Neural cell (in vitro differentiated cells): ENCODE measurements around the gene FAM20C. TPM values are rescaled to one million over a fixed set of nuclear protein-coding genes. Genes with fewer than 3 reads are reported as not detected.

Source experiments
- H2AFZ ChIP-seq: fragments of 200-600, 300-800 bp; sonication (generic), shearing (Covaris generic); 2 replicates; pipeline ENCODE4 v1.6.0; 2014; ENCODE audit warnings: low read depth, mild to moderate bottlenecking, antibody characterized with exemption, low read length, moderate library complexity
- H3F3A ChIP-seq: fragments of 200-600 bp; shearing (Covaris generic); 2 replicates; pipeline ENCODE4 v1.6.1; 2016; ENCODE audit warnings: mild to moderate bottlenecking, moderate library complexity, mixed read lengths, antibody characterized with exemption, low read length; ENCODE audit not compliant: insufficient read depth, poor library complexity, severe bottlenecking
- H3K27ac ChIP-seq: fragments of 200-600, 300-800 bp; sonication (generic), shearing (Covaris generic); 2 replicates; pipeline ENCODE4 v1.5.1; 2014; ENCODE audit warnings: mild to moderate bottlenecking, low read length, moderate library complexity
- H3K27me3 ChIP-seq: fragments of 300-800, 200-600 bp; sonication (generic), shearing (Covaris generic); 2 replicates; pipeline ENCODE4 v1.6.0; 2014; ENCODE audit warnings: mild to moderate bottlenecking, low read depth, low read length, moderate library complexity; ENCODE audit not compliant: insufficient read depth
- H3K36me3 ChIP-seq: fragments of 300-800, 200-600 bp; sonication (generic), shearing (Covaris generic); 2 replicates; pipeline ENCODE4 v1.5.1; 2014; ENCODE audit warnings: mild to moderate bottlenecking, antibody characterized with exemption, low read length, moderate library complexity; ENCODE audit not compliant: insufficient read depth
- H3K4me2 ChIP-seq: fragments of 300-800, 200-600 bp; sonication (generic), shearing (Covaris generic); 2 replicates; pipeline ENCODE4 v1.6.0; 2014; ENCODE audit warnings: mild to moderate bottlenecking, low read length
- H3K4me3 ChIP-seq: fragments of 300-800, 200-600 bp; sonication (generic), shearing (Covaris generic); 2 replicates; pipeline ENCODE4 v1.5.1; 2014; ENCODE audit warnings: mild to moderate bottlenecking, low read length, moderate library complexity
- H3K79me2 ChIP-seq: fragments of 200-600 bp; shearing (Covaris generic); replicated peaks from 2 replicates; pipeline ENCODE4 v1.6.0; 2014; ENCODE audit warnings: mild to moderate bottlenecking, low read length, moderate library complexity; ENCODE audit not compliant: insufficient read depth
- H3K9ac ChIP-seq: fragments of 300-800, 200-600 bp; sonication (generic), shearing (Covaris generic); 2 replicates; pipeline ENCODE4 v1.6.1; 2016; ENCODE audit warnings: mild to moderate bottlenecking, low read length, mixed read lengths
- H3K9me2 ChIP-seq: fragments of 200-600 bp; shearing (Covaris generic); 2 replicates; pipeline ENCODE4 v1.6.1; 2016; ENCODE audit warnings: mild to moderate bottlenecking, low read length, mixed read lengths; ENCODE audit not compliant: insufficient read depth
- H3K9me3 ChIP-seq: fragments of 200-600, 300-800 bp; sonication (generic), shearing (Covaris generic); 2 replicates; pipeline ENCODE4 v1.6.1; 2016; ENCODE audit warnings: mild to moderate bottlenecking, mixed run types, low read length, moderate library complexity, mixed read lengths
- H4K20me1 ChIP-seq: fragments of 200-600 bp; shearing (Covaris generic); 2 replicates; pipeline ENCODE4 v1.6.1; 2016; ENCODE audit warnings: mild to moderate bottlenecking, mixed run types; ENCODE audit not compliant: insufficient read depth
- CTCF ChIP-seq: fragments of 450-650 bp; IDR thresholded peaks from 2 replicates; pipeline ENCODE4 v1.5.1; 2014; ENCODE audit warnings: antibody characterized with exemption, mild to moderate bottlenecking, moderate library complexity; ENCODE audit not compliant: poor library complexity, severe bottlenecking
- EP300 ChIP-seq: fragments of 450-650 bp; conservative IDR thresholded peaks from 2 replicates; pipeline ENCODE4 v1.6.1; 2014; ENCODE audit warnings: antibody characterized with exemption, mild to moderate bottlenecking, moderate library complexity; ENCODE audit not compliant: poor library complexity, severe bottlenecking
- EZH2 ChIP-seq: fragments of 200-600, 300-800 bp; shearing (Covaris generic), sonication (generic); IDR thresholded peaks from 2 replicates; pipeline ENCODE4 v1.6.1; 2014; ENCODE audit warnings: antibody characterized with exemption, low read length, borderline replicate concordance, mild to moderate bottlenecking; ENCODE audit not compliant: insufficient read depth, poor library complexity, severe bottlenecking
- MXI1 ChIP-seq: fragments of 450-650 bp; conservative IDR thresholded peaks from 2 replicates; pipeline ENCODE4 v1.6.1; 2014; ENCODE audit warnings: antibody characterized with exemption, mild to moderate bottlenecking; ENCODE audit not compliant: poor library complexity, severe bottlenecking
- POLR2AphosphoS5 ChIP-seq: IDR thresholded peaks from 2 replicates; pipeline ENCODE4 v1.6.1; 2012
- RAD21 ChIP-seq: fragments of 450-650 bp; conservative IDR thresholded peaks from 2 replicates; pipeline ENCODE4 v1.6.1; 2014; ENCODE audit warnings: antibody characterized with exemption, mild to moderate bottlenecking, moderate library complexity
- REST ChIP-seq: IDR thresholded peaks from 2 replicates; pipeline ENCODE4 v1.6.1; 2012; ENCODE audit warnings: borderline replicate concordance
- SMC3 ChIP-seq: fragments of 450-650 bp; conservative IDR thresholded peaks from 2 replicates; pipeline ENCODE4 v1.6.1; 2014; ENCODE audit warnings: antibody characterized with exemption, mild to moderate bottlenecking, moderate library complexity; ENCODE audit not compliant: poor library complexity
- TAF1 ChIP-seq: IDR thresholded peaks from 2 replicates; pipeline ENCODE4 v1.6.1; 2012; ENCODE audit warnings: low read depth
- polyA plus RNA-seq: library from polyadenylated mRNA; depleted of rRNA; stranded (reverse); fragments of >200 nt; gene quantifications from 2 replicates; pipeline ENCODE4 v1.2.3, GENCODE V29; 2014

The FAM20C gene
- polyA plus RNA-seq, 1 donor from 2014 or later = 22.7 TPM

- Histone ChIP-seq H3K36me3 (peaks cover 6% of the 10 kb centered on the region), H3K9me2 (no peaks in the 10 kb centered on the region), H3K79me2 (no peaks in the 10 kb centered on the region), H3K4me2 (no peak overlapping the region), H4K20me1 (no peaks in the 10 kb centered on the region), H3K27me3 (no peaks in the 10 kb centered on the region), H3K9me3 (no peaks in the 10 kb centered on the region), H3K4me3 (no peak overlapping the region), H3F3A (no peaks in the 10 kb centered on the region), H2AFZ (no peak overlapping the region), H3K27ac (no peak overlapping the region), H3K9ac (no peak overlapping the region)
- TF ChIP-seq RAD21 (no peak), CTCF (no peak), TAF1 (no peak), POLR2AphosphoS5 (no peak), SMC3 (no peak), EP300 (no peak)
Observed at GRCh38 chr7:255038-255435, 62.7 kb downstream of the FAM20C start.

- no peaks in the 10 kb centered on the region for H4K20me1 ChIP-seq
- H3K79me2 ChIP-seq = no peaks in the 10 kb centered on the region
- peaks cover 6% of the 10 kb centered on the region for H3K36me3 ChIP-seq
- H3K9ac ChIP-seq = no peak overlapping the region
- no peaks in the 10 kb centered on the region for H3K9me3 ChIP-seq
- H3K9me2 ChIP-seq = no peaks in the 10 kb centered on the region
- no peak overlapping the region for H3K27ac ChIP-seq
- H3K4me3 ChIP-seq = no peak overlapping the region
- no peak overlapping the region for H2AFZ ChIP-seq
- H3K4me2 ChIP-seq = no peak overlapping the region
- H3K27me3 ChIP-seq = no peaks in the 10 kb centered on the region
- TF ChIP-seq SMC3 (no peak), EZH2 (no peak), RAD21 (no peak), CTCF (no peak)
- H3F3A ChIP-seq = no peaks in the 10 kb centered on the region
Observed at GRCh38 chr7:255721-256361, 63.5 kb downstream of the FAM20C start.

- Histone ChIP-seq H2AFZ (no peak overlapping the region), H4K20me1 (no peaks in the 10 kb centered on the region), H3K79me2 (no peaks in the 10 kb centered on the region), H3K9ac (no peak overlapping the region), H3K9me2 (no peaks in the 10 kb centered on the region), H3K9me3 (no peaks in the 10 kb centered on the region), H3K27ac (no peak overlapping the region), H3K36me3 (peaks cover 8% of the 10 kb centered on the region), H3K27me3 (no peaks in the 10 kb centered on the region), H3K4me3 (no peak overlapping the region), H3F3A (no peaks in the 10 kb centered on the region), H3K4me2 (no peak overlapping the region)
- TF ChIP-seq SMC3 = no peak
- no peak for TF ChIP-seq CTCF
- TF ChIP-seq TAF1 = no peak
- TF ChIP-seq EP300 = no peak
- TF ChIP-seq EZH2 = no peak
- no peak for TF ChIP-seq POLR2AphosphoS5
- no peak for TF ChIP-seq MXI1
- no peak for TF ChIP-seq RAD21
- no peak for TF ChIP-seq REST
Observed at GRCh38 chr7:256461-256940, 64.1 kb downstream of the FAM20C start.
